ENCODE data around the gene ZDHHC7.

Gene ZDHHC7

DNA sequence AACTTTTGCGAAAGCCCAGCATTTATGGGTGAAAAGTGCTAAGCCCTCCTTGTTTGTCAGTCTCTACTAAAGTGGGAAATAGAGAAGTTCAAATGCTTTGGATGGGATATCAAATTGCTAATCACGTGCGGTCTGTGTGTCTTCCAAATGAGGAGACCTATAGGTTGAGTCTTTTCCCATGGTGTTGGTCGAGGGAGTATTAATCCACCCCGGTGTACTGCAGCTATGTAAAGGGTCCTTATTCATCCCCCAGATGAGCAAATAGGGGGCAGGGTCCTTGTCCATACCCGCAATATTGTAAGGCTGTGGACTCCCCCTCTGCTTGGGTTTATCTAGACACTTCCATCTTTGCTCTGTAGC is 30.8 kb upstream of the ZDHHC7 start:
- H3K4me3 ChIP-seq (replicated peaks in 1 of 2; ENCODE audit: low read depth in 2 of 2, low read length in 2 of 2): no peak overlapping the region
- TF ChIP-seq, protein P1, sequence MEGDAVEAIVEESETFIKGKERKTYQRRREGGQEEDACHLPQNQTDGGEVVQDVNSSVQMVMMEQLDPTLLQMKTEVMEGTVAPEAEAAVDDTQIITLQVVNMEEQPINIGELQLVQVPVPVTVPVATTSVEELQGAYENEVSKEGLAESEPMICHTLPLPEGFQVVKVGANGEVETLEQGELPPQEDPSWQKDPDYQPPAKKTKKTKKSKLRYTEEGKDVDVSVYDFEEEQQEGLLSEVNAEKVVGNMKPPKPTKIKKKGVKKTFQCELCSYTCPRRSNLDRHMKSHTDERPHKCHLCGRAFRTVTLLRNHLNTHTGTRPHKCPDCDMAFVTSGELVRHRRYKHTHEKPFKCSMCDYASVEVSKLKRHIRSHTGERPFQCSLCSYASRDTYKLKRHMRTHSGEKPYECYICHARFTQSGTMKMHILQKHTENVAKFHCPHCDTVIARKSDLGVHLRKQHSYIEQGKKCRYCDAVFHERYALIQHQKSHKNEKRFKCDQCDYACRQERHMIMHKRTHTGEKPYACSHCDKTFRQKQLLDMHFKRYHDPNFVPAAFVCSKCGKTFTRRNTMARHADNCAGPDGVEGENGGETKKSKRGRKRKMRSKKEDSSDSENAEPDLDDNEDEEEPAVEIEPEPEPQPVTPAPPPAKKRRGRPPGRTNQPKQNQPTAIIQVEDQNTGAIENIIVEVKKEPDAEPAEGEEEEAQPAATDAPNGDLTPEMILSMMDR (IDR thresholded peaks at IDR 0.05; ENCODE audit: low read depth, low read length): no peak
- DNase-seq (ENCODE audit: low read depth in 2 of 2): no peak

- TF ChIP-seq, protein P1 (IDR thresholded peaks at IDR 0.05; ENCODE audit: low read depth, low read length): no peak
- no peak overlapping the region for H3K4me3 ChIP-seq (replicated peaks in 1 of 2; ENCODE audit: low read depth in 2 of 2, low read length in 2 of 2)
- DNase-seq (ENCODE audit: low read depth in 2 of 2): no peak
Observed at GRCh38 chr16:85041219-85042166, 30.2 kb upstream of the ZDHHC7 start.

- H3K4me3 ChIP-seq (replicated peaks in 1 of 2; ENCODE audit: low read depth in 2 of 2, low read length in 2 of 2): no peak overlapping the region
- DNase-seq (ENCODE audit: low read depth in 2 of 2): no peak
- TF ChIP-seq, protein P1 (IDR thresholded peaks at IDR 0.05; ENCODE audit: low read depth, low read length): no peak
Observed at GRCh38 chr16:85040685-85041084, 29.4 kb upstream of the ZDHHC7 start.

DNA sequence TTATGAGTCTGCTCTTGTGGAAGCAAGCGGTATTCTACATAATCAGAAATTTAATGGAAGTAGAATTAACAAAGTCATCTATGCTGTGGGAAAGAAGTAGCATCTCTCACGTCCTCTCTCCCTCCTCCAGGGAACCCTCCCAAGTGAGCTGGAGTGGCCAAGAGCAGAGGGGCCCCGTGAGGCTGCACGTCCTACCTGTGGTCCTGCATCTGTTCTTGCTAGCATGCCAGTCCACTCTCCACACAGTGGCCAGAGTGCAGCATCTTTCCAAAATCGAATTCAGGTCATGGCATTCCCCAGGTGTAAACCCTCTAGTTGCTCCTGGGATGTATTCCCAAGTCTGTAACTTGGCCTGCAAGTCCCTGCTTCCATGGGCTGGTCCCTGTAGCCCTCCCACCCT is 26.4 kb upstream of the ZDHHC7 start:
- TF ChIP-seq, protein P1 (IDR thresholded peaks at IDR 0.05; ENCODE audit: low read depth, low read length): no peak
- H3K4me3 ChIP-seq (replicated peaks in 1 of 2; ENCODE audit: low read depth in 2 of 2, low read length in 2 of 2): no peak overlapping the region
- no peak for DNase-seq (ENCODE audit: low read depth in 2 of 2)

DNA sequence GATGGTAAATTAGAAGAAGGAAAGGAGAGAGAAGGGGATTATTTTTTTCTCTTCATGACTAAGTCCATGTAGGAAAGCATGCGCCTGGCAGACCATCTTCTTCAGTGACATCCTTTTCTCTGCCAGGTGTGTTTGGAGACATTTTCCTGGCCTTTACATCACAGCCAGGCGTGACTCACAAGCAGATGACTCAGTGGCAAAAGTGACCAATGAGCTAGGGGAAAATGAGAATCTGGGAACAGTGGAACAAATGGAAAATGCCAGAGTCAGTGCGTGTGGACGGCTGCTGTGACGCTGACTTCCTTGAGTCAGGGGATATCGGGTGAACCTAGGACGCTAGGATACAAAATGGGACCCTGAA is 25.7 kb upstream of the ZDHHC7 start:
- TF ChIP-seq, protein P1 (IDR thresholded peaks at IDR 0.05; ENCODE audit: low read depth, low read length): no peak
- H3K4me3 ChIP-seq (replicated peaks in 1 of 2; ENCODE audit: low read depth in 2 of 2, low read length in 2 of 2): no peak overlapping the region
- peak; percentile 54 to 92 for DNase-seq (ENCODE audit: low read depth in 2 of 2)

GRCh38 chr16:85036236-85037049 is 25.1 kb upstream of the ZDHHC7 start:
- DNase-seq (ENCODE audit: low read depth in 2 of 2): no peak
- H3K4me3 ChIP-seq (replicated peaks in 1 of 2; ENCODE audit: low read depth in 2 of 2, low read length in 2 of 2): no peak overlapping the region
- TF ChIP-seq, protein P1 (IDR thresholded peaks at IDR 0.05; ENCODE audit: low read depth, low read length): no peak

All from cardiac fibroblast (primary cell).